NCI-H2029 treated with DMSO at 0.1 percent for 48 hours (cell line): Measurements from ENCODE around the gene PDE3B.
"Not testable (repeated sequence)": the region's sequence is repeated elsewhere in the genome, so short reads cannot be mapped to it uniquely, and the experiment has no call there.

Source experiments
- DNase-seq: peaks from one replicate; lab custom pipeline; 2025; lab: John Stamatoyannopoulos, UW

PDE3B gene

DNA sequence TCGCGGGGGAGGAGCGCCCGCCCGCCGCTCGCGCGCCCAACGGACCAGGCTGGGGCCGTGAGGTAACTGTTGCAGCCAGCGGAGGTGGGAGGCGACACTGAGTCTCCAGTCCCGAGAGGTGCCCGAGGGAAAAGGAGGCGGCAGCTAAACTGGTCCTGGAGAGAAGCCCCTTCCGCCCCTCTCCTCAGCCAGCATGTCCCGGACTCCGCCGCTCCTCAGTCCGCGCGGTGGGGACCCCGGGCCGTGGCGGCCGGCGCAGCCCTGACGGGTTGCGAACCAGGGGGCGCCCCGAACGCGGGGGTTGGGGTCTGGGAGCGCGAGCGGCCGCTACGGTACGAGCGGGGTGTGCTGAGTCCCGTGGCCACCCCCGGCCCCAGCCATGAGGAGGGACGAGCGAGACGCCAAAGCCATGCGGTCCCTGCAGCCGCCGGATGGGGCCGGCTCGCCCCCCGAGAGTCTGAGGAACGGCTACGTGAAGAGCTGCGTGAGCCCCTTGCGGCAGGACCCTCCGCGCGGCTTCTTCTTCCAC, at the start of gene PDE3B:
Gene PDE3B (plus strand): TSS at position 108 of the 529 bp plus-strand sequence. CDS start 272 bp downstream, at position 380.
- DNase-seq = peak; percentile 31

DNA sequence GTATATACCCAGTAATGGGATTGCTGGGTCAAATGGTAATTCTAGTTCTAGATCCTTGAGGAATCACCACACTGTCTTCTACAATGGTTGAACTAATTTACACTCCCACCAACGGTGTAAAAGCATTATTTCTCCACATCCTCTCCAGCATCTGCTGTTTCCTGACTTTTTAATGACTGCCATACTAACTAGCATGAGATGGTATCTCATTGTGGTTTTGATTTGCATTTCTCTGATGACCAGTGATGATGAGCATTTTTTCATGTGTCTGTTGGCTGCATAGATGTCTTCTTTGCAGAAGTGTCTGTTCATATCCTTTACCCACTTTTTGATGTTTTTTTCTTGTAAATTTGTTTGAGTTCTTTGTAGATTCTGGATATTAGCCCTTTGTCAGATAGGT, 48.3 kb upstream of the PDE3B start:
- DNase-seq = not testable (repeated sequence)

DNA sequence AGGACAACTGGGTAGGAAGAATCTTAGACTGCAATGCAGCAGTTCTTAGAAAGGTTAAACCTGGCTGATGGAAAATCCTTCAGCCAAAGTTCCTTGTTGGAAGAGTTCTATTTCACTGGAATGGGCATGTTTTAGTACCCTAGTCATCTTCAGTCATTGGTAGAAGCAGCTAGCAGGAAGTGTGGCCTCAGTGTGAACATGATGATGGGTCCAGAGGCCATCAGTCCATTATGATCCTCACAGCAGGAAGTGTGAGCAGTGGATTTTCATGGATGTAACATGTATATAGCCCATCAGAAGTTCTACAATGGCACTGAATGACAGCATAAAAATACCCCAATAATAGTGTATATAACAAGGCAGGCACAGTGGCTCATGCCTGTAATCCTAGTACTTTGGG, 35.9 kb upstream of the PDE3B start:
- no peak for DNase-seq

DNA sequence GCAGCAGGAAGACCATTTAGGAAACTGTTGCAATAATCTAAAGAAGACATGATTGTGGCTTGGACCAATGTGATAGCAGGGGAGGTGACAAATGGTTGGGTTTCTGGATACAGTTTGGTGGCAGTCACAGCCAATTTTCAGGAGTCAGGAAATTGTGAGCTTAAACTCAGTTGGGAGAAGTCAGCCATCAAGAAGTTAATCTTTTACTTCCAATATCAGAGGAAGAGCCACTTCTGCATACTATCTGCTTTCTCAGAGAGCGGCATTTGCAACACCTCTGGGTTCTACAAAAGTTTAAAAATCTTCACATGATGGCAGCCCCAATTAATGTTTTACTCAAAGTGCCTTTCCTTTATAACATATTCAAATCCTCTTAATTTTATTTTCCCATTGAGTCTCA, 33.7 kb upstream of the PDE3B start:
- no peak for DNase-seq

DNA sequence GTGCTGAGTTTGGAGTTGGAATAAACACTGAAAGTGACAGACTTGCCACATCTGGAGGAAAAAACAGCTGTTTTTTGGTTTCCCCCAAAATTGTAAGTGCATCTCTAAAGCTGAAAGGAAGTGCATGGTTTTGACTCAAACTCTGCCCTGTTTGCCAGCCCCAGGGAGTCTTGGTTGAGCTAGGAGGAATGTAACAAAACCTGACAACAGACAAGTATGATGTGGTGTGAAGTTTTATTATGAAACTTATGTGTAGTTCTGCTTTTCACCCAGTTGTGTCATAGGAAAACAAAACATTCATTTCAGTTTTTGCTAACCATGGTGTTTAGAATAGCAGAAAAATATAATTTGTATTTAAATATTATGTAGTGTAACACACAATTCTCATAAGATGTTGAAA, 31.7 kb upstream of the PDE3B start:
- no peak for DNase-seq

DNA sequence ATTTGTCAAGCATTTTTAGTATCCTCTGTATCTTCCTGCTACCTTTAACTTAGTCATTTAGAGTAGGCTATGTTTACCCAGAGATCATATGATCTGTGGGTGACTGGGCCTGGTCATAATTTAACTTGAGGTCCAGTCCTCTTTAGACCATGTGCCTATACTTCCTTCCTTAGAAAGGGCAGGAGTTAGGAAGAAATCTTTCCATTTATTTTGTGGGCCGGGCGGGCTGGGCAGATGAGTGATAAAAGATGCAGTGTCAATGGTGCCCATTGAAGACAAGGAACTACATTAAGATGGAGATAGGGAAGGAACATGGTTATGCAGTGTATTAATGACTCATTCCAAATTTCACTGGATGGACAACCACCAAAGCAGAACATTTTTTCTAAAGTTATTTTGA, 30.9 kb upstream of the PDE3B start:
- no peak for DNase-seq

DNA sequence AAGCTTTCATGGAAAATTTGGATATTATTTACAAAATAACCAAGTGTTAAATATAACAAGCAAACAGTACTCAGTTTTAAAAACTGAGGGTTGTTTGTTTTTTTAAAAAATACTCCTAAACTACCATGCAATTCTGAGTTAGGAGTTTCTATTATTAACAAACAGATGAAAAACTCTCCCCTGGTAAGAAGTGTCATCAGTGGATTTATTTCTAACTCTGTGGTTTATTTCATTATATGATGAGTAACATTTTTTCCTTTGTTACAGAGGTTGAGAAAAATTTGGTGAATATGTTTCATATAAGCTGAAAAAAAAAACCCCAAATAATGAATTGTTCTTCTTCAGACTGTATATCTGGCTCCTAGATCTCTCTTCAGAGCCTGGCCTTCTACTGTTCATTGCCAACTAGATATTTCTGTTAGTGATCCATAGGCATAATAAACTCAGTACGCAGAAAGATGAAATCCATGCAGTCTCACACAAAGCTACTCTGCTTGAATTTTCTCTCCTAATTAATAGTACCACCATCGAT, 29.4 kb upstream of the PDE3B start:
- no peak for DNase-seq

DNA sequence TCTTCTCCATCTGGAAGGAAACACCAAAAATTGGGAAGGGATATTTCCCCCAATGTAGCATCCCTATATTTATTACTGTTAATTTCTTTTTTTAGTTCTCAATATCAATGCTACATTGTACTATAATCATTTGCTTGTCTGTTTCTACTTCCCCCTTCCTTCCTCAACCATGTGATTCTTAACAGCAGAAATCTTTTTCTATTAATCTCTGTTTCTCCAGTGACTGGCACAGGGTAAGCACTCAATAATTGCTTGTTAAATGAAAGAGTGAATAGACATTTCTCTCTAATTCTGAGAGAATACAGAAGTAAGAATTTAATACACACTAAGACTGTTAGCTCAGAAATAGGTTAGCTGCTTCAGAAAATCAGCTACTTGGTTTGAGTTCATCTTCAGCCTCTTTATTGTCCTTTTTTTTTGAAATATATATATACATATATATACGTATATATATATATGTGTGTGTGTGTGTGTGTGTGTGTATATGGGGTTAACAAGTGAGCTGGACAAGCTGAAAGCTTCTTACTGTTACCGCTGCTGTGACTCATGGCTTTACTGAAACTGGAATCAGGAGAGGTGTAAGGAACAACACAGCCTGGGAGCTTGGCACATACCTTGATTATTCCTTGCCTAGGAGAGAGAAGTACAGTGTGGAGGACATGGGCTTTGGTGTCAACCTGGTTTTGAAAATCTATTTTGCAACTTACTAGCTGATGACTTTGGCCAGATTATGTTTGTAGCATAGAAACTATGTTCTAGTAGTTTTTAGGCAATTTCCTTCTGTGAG, 26.2 kb upstream of the PDE3B start:
- DNase-seq = no peak

DNA sequence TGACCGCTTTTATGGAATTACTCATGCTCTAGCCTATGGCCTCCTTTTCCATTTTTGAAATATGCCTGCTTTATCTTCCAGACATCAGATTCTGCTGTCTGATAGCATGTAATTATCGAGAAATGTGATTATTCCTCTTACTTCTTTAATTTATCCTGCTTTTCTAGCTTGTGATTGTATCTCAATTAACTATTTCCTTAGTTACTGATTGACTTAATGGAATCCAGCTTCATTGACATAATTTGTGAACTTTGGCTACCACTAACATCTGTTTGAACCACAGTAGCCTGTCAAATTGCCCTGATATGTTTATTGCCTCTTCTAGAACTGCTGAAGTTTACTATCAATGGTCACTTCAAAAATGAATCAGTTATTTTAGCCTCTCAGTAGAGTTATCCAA, 25.5 kb upstream of the PDE3B start:
- no peak for DNase-seq

DNA sequence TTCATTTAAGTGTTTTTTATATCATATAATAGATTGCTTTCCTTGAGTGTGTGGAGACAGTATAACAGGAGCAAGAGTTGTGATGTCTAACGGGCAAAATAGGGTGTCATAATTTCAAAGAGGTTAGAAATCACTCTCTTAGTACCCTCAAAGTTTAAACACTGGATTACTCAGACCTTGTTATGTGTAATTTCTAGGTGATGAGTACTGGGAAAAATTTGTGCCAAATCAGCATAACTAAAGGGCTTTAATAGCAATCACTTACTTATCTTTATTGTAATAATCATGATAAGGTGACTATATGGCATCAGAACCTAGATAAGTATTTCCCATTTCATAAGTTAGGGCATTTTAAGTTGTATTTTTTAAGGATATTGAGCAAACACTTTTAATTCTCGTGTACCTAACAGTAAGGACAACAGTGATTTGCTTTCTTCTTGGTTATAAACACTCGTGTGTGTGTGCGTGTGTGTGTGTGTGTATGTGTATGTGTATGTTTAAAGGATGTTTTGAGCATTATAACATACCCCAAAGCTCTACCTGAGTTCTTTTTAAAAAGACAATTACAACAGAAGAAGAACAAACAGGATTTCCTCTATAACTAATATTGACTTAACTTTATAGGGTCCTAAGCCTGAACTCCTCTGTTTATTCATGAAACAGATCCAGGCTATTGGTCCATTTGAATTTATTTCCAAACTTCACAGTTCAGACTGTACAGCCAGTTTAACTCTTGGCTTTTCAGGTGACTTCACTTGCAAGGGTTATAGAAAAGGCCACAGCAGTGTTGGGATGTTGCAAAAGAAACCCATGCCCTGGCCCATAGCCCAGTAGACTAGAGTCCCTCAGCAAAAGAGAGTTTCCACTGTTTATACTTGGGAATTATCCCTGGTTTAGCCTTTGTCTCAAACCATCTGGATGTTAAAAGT, 23.7 kb upstream of the PDE3B start:
- DNase-seq = no peak

DNA sequence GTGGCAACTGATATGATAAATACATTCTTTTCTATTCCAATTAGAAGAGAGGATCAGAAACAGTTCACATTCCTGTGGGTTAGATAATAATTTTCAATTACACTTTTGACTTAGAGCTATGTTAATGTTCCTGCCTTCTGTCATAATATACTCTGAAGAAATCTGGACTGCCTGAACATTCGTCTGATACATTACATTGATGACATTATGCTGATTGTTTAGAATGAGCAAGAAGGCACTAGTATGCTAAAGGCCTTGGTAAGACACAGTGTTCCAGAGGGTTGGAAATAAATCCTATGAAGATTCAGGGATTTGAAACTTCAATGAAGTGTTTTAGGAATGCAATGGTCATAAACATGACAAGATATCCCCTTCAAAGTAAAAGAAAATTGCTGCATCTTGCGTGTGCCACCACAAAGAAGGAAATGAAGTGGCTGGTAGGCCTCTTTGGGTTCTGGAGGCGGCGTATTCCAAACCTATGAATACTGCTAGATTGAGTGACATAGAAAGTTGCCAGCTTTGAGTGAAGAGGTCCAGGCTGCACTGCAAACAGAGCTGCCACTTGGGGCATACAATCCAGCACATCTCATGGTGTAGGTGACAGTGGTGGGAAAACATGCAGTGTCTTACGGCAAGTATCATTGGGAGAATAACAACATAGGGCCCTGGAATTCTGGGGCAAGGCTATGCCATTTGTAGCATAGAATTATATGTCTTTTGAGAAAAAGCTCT, 21.2 kb upstream of the PDE3B start:
- no peak for DNase-seq

DNA sequence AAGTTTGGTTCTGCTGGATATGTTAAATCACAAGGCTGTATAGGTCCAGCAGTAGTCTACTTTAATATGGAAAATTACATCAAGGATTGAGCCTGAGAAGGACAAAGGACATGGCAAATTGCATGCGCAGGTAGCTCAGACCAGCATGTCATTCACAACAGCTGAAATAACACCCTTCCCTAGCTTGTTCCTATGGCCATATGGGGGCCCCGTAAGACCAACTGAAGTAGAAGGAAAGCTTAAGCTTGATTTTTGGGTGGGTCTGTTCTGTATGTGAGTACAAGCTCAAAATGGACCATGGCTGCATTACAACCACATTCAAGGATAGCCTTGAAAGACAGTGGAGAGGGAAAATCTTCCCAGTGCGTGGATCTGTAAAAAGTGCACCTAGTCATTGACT, 20.6 kb upstream of the PDE3B start:
- DNase-seq = no peak

DNA sequence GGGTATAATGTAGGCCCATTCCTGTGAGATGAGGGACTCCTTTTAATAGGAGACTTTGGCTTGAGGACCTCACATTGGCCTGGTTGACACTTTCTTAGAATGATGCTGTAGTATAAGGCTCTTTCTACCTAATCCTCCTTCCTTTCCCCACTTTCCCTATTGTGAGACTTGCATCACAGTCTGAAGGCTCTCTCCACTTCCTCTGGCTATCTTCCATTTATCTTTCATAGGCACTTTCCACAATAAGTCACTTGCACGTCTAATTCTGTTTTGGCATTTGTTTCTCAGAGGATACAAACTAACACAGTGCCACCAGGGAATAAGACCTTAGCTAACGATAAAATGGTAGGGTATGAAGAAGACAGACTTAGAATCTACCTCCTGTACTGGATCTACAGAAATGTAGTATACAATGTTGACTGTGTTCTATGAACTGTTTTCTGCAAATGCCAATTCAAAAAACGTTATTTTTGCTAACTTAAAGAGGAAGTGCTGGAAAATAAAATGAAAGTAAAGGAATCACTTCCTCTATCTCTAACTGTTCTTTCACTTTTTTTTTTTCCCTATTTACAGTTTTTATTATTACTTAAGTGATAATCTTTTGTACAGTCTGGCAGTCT, 17.9 kb upstream of the PDE3B start:
- no peak for DNase-seq

DNA sequence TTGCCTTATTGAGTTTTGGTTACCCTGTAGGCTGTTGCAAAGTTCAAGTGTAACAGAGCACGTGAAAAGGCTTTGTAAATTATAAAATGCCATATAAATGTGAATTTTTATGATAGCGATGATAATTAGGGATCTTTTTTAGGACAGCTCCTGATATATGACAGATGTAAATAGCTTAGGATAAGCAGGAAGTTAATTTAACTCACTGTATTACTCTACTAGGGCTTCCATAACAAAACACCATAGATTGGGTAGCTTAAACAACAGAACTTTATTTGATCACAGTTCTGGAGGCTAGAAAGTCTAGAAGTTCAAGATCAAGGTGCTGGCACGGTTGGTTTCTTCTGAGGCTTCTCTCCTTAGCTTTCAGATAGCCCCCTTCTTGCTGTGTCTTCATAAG, 17.0 kb upstream of the PDE3B start:
- no peak for DNase-seq

DNA sequence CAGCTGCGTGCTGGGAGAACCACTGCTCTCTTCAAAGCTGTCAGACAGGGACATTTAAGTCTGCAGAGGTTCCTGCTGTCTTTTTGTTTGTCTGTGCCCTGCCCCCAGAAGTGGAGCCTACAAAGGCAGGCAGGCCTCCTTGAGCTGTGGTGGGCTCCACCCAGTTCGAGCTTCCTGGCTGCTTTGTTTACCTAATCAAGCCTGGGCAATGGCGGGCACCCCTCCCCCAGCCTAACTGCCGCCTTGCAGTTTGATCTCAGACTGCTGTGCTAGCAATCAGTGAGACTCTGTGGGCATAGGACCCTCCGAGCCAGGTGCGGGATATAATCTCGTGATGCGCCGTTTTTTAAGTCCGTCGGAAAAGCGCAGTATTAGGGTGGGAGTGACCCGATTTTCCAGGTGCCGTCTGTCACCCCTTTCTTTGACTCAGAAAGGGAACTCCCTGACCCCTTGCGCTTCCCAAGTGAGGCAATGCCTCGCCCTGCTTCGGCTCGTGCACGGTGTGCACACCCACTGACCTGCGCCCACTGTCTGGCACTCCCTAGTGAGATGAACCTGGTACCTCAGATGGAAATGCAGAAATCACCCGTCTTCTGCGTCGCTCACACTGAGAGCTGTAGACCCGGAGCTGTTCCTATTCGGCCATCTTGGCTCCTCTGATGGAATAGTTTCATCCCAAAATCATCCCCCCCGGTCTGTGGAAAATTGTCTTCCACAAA, 9.9 kb upstream of the PDE3B start:
- not testable (repeated sequence) for DNase-seq

DNA sequence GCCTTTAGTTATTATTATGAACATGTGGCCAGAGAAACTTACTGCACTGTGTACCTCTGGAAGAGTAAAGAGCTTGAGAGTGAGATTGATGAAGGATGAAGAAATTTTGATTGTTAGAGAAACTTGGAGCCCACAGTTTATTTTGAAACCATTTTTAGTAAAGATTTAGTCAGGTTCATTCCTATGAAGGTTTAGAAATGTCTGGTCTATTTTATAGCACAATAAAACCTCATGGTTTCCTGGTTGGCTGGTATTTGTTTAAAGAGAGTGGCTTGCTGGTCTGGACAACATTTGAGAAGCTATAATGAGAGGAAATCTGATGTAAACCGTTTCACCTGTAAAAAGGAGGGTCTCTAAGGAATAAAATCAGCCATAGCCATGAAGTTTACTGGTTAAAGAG, 8.8 kb upstream of the PDE3B start:
- DNase-seq = no peak

DNA sequence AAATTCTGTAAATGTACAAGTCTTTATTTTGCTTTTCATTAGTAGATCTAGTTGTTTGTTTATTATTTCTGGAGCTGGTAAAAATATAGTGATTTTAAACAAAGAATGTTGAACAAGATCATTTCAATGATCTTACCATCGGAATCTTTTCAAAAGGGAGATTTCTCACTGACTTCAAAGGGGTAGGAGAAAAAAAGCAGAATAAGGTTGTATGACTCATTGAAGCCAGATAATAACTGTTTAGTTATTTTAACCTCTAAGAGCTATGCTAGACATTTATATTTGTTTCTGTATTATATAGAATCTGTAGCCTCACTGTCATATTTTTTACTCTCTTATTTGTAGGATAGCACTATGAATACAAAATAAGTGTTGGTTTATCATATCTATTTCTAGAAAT, 8.1 kb upstream of the PDE3B start:
- DNase-seq = no peak

DNA sequence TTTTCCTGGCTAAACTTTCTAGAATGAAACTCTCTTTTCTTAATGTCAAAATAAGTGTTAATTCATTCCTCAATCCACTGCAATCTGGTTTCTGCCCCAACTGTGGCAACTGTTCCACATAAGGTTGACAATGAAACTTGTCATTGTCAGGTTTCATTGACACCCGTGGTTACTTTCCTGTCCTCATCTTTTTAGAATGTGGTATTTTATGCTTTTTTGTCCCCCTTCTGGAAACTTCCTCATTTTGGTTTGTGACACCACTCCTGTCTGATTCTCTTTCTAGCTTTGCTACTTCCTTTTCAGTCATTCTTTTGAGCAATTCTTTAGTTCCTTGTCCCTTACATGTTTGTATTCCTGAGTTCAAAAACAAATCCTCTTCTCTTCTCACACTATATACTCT, 7.5 kb upstream of the PDE3B start:
- DNase-seq = no peak

DNA sequence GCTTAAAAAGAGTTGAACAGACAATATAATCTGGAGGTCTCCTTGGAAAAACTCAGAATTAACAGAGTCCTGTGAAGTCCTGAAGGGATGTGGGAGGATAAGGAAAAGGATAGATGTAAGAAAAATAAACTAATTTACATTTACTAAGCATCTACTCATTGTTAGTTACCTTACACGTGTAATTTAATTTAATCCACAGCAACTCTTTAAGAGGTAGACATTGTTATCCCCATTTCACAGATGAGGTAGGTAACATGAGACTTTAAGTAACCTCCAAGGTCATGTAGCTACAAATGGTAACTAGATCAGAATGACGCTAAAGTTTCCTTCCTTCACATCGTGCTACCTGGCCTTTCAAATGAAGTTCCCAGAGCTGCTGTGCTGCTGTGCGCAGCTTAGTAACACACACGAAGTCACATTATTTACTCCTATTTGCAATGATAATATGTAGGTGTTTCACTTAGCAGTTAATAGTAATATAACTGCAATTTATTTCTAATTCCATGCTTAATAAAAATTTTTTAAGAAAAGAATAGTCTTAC, 5.7 kb upstream of the PDE3B start:
- DNase-seq = no peak

DNA sequence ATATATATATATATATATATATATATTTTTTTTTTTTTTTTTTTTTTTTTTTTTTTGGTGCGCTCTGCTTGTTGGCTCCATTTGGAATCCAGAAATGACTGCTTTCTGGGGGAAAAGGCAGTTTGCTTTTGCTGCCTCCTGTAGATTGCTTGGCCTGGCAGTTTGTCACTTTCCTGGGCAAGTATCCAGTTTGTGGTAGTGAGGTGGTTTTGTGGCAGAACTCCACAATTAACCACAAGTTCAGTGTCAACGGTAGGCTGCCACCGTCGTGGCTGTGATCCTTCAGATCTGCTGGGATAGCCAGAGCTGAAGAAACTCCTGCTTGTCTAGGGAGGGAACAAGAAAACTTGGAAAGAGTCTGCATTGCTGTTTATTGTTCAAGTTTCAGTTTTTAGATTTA, 5.0 kb upstream of the PDE3B start:
- DNase-seq = no peak

DNA sequence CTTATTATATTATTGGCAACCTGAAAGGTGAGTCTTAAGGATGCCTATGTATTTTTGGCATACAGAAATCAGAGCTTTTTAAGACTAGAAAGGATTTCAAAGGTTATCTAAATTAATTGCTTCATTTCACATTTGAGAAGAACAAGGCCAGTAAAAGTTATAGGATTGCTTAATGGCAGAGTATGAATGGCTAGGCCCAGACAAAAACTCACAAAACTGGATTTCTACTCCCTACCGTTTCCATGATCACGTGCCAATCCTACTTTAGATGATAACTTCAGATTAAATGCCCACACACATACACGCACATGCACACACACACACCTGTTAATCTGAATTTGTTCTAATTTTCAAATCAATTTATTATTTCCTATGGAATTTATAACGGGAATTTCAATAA, 1.8 kb upstream of the PDE3B start:
- DNase-seq = no peak
